Lower lobe of right lung (tissue), 2 donors: ENCODE measurements around the gene ZNF80. TPM values are rescaled to one million over a fixed set of nuclear protein-coding genes. Genes with fewer than 3 reads are reported as not detected.

Experiments
- ATAC-seq, 2 donors: fragments of 200-7000 bp; cut with Tn5 transposase; one replicate each; pipeline ENCODE4 v1.9.1; 2020 to 2022; ENCODE audit warnings: mild to moderate bottlenecking in 2 of 2, moderate library complexity in 2 of 2
- DNase-seq: peaks from one replicate; pipeline ENCODE4 v3.0.0-alpha.2; 2020
- H3K27ac ChIP-seq: fragments of 200-600 bp; one replicate; pipeline ENCODE4 v1.8.0; 2022
- H3K27me3 ChIP-seq: fragments of 200-600 bp; one replicate; pipeline ENCODE4 v1.8.0; 2022; ENCODE audit warnings: low read depth
- H3K36me3 ChIP-seq: fragments of 200-600 bp; one replicate; pipeline ENCODE4 v1.8.0; 2022; ENCODE audit warnings: mild to moderate bottlenecking
- H3K4me1 ChIP-seq: fragments of 200-600 bp; one replicate; pipeline ENCODE4 v1.8.0; 2022
- H3K4me3 ChIP-seq: fragments of 200-600 bp; one replicate; pipeline ENCODE4 v1.8.0; 2022; ENCODE audit warnings: mild to moderate bottlenecking
- H3K9me3 ChIP-seq: fragments of 200-600 bp; one replicate; pipeline ENCODE4 v1.8.0; 2022
- intact Hi-C: fragments of 100-400 bp; cut with DNase I; formaldehyde crosslinking; loops from one replicate; pipeline ENCODE4 v1.11.0; 2022
- total RNA-seq: library from RNA; stranded (reverse); fragmentation: NEBNext Ultra II Directional; extraction: Animal tissue kit (Norgen Biotek cat#: 25700); gene quantifications from one replicate; pipeline ENCODE4 v1.2.1, GENCODE V29; 2021
- TF ChIP-seq, protein P1 (sequence below): fragments of 200-600 bp; IDR thresholded peaks from one replicate; pipeline ENCODE4 v1.8.0; 2022; ENCODE audit warnings: antibody characterized with exemption, mild to moderate bottlenecking
- donor health status: DM: no; HTN: yes; CAD: no; lungs with severe emphysema.

Gene ZNF80
- total RNA-seq, 1 donor from 2014 or later = not detected

DNA sequence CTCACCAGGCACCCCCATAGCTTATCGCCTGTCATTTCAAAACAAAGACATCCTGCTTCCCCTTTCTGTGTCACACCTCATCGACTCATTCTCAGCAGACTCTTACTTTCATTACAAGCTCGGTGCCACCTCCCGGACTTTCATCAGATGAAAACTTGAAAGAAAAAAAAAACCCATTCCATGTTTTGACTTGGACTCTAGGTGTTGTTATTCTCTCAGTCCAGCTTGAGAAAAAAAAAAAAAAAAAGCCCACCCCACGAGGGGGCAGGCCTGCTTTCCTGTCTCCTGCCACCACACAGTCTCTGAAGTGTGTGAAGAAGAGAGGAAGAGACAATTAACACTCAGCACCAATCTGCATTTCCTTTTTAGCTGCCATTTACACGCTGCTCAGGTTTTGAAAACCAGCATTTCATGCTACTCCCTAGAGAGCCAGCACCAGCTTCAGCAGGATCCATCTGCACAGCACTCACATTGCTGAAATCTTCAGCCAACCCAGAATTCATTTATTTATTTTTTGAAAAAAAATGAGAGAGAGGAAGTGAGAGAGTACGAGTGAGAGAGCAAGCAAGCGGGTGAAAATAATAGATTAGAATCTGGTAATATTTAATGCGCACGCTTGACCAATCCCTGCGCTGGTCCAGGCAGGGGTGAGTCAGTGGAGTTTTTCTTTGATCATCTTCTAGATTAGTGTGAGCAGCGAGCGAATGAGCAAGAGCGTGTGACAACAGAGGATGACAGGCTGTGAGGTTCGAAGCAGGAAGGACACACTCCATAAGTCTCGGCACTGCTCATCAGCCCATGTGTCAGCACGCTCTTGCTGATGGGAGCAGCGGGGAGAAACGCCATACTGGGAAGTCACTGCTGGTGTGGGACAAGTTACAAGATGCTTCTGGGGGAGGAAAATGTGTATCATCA, 23.5 kb downstream of the ZNF80 start:
- DNase-seq (peak; percentile 46), ATAC-seq (peak; percentile 65 to 70)
- peaks cover 10% of the 10 kb centered on the region for H3K4me1 ChIP-seq
- TF ChIP-seq, protein P1, sequence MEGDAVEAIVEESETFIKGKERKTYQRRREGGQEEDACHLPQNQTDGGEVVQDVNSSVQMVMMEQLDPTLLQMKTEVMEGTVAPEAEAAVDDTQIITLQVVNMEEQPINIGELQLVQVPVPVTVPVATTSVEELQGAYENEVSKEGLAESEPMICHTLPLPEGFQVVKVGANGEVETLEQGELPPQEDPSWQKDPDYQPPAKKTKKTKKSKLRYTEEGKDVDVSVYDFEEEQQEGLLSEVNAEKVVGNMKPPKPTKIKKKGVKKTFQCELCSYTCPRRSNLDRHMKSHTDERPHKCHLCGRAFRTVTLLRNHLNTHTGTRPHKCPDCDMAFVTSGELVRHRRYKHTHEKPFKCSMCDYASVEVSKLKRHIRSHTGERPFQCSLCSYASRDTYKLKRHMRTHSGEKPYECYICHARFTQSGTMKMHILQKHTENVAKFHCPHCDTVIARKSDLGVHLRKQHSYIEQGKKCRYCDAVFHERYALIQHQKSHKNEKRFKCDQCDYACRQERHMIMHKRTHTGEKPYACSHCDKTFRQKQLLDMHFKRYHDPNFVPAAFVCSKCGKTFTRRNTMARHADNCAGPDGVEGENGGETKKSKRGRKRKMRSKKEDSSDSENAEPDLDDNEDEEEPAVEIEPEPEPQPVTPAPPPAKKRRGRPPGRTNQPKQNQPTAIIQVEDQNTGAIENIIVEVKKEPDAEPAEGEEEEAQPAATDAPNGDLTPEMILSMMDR = no peak
- H3K9me3 ChIP-seq = no peaks in the 10 kb centered on the region
- no peaks in the 10 kb centered on the region for H3K36me3 ChIP-seq
- intact Hi-C loops = no loop called here
- peak overlapping the region; percentile 29 for H3K4me3 ChIP-seq
- no peaks in the 10 kb centered on the region for H3K27me3 ChIP-seq
- peak overlapping the region; percentile 73 for H3K27ac ChIP-seq

DNA sequence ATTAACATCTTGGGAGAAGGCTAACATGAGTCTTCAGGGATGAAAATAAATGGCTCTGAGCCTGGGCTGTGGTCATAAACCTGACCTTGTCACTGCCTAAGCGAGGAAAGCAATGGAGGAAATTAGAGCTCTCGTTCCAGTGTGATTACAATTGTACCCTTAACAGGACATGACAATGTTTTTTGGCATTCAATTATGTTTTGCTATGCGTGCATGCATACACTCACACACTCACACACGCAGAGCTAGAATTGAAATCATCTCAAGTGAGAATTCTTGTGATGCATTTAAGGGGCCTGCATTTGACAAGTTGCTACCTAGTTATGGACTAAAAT, 24.1 kb downstream of the ZNF80 start:
- Histone ChIP-seq H3K4me3 (peak overlapping the region; percentile 29), H3K27ac (peak overlapping the region; percentile 73), H3K9me3 (no peaks in the 10 kb centered on the region), H3K36me3 (no peaks in the 10 kb centered on the region), H3K4me1 (peaks cover 10% of the 10 kb centered on the region), H3K27me3 (no peaks in the 10 kb centered on the region)
- TF ChIP-seq, protein P1 = no peak
- no peak for DNase-seq
- intact Hi-C loops = no loop called here
- ATAC-seq = no peak

DNA sequence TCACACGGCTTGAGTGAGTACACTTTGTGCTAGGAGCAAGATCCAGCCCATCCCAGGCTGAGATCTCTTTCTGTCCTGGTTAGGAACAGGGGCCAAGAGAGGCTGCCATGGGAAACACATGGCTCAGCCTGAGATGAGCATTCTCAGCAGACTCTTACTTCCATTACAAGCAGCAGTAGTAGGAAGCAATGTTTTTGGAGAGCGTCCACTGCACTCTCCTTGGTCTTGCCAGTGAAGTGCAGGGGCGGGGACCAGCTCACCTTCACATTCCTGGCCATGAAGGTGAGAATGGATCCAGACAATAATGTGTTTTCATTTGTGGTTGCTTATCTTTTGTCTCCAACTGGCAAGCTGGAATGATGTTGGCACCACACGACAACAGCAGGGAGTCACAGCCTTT, 24.7 kb downstream of the ZNF80 start:
- Histone ChIP-seq H3K36me3 (no peaks in the 10 kb centered on the region), H3K4me3 (no peak overlapping the region), H3K9me3 (no peaks in the 10 kb centered on the region), H3K27me3 (no peaks in the 10 kb centered on the region), H3K27ac (peak overlapping the region; percentile 73), H3K4me1 (peaks cover 10% of the 10 kb centered on the region)
- no peak for ATAC-seq
- TF ChIP-seq, protein P1 = no peak
- DNase-seq = no peak
- intact Hi-C loops = no loop called here

DNA sequence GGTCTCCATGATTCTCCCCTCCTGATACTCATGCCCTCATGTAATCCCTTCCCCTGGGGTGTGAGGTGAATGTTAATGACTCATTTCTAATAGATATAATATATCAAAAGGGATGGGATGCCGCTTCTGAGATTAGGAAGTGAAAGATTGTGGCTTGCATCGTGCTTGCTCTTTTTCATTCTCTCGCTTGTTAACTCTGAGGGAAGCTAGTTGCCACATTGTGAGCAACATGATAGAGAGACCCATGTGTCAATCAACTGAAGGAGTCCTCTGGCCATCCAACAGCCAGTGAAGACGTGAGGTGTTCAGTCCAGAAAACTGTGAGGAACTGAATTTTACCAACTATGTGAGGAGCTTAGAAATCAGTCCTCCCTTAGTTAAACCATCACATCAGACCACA, 29.6 kb downstream of the ZNF80 start:
- no peak for ATAC-seq
- Histone ChIP-seq H3K36me3 (no peaks in the 10 kb centered on the region), H3K4me3 (no peak overlapping the region), H3K9me3 (no peaks in the 10 kb centered on the region), H3K27ac (no peak overlapping the region), H3K27me3 (no peaks in the 10 kb centered on the region), H3K4me1 (no peaks in the 10 kb centered on the region)
- intact Hi-C loops = no loop called here
- DNase-seq = no peak
- TF ChIP-seq, protein P1 = no peak

DNA sequence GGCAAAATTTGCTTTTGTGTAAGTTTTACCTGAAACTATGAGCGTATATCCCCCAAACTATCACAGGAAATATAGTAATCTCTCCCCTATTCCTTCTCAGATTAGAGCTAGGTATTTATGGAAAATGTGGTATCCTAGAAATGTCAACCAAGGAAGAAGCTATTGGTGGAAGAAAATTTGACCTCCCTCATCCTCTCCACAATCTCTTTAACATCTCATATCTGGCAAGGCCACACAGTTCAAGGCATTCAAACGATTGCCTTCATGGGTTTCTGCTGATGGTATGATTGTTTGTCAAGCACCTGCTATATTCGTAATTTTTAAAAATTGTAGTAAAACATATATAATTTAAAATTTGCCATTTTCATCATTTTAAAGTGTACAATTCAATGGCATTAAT, 31.0 kb downstream of the ZNF80 start:
- no peaks in the 10 kb centered on the region for H3K36me3 ChIP-seq

More for the DNA sequence above, 31.0 kb downstream of the ZNF80 start:
- Histone ChIP-seq H3K27me3 (no peaks in the 10 kb centered on the region), H3K4me3 (no peak overlapping the region), H3K4me1 (no peaks in the 10 kb centered on the region), H3K27ac (no peak overlapping the region), H3K9me3 (no peaks in the 10 kb centered on the region)
- ATAC-seq = no peak
- no peak for DNase-seq
- intact Hi-C loops = no loop called here
- TF ChIP-seq, protein P1 = no peak
